ENCODE data around the gene ZNF592. TPM values are rescaled to one million over a fixed set of nuclear protein-coding genes. Genes with fewer than 3 reads are reported as not detected.

The ZNF592 gene
- total RNA-seq, 1 donor from 2014 or later = 36.1 TPM

- no peaks in the 10 kb centered on the region for H3K27me3 ChIP-seq
- intact Hi-C loops (cut with DNase I) = no loop called here
- peaks cover 29 to 36% of the 10 kb centered on the region in 2 donors for H3K36me3 ChIP-seq
- H3K9me3 ChIP-seq = no peaks in the 10 kb centered on the region
- TF ChIP-seq, protein P1, sequence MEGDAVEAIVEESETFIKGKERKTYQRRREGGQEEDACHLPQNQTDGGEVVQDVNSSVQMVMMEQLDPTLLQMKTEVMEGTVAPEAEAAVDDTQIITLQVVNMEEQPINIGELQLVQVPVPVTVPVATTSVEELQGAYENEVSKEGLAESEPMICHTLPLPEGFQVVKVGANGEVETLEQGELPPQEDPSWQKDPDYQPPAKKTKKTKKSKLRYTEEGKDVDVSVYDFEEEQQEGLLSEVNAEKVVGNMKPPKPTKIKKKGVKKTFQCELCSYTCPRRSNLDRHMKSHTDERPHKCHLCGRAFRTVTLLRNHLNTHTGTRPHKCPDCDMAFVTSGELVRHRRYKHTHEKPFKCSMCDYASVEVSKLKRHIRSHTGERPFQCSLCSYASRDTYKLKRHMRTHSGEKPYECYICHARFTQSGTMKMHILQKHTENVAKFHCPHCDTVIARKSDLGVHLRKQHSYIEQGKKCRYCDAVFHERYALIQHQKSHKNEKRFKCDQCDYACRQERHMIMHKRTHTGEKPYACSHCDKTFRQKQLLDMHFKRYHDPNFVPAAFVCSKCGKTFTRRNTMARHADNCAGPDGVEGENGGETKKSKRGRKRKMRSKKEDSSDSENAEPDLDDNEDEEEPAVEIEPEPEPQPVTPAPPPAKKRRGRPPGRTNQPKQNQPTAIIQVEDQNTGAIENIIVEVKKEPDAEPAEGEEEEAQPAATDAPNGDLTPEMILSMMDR (IDR thresholded peaks at IDR 0.05) = no peak
- H3K4me3 ChIP-seq = no peak overlapping the region
- H3K4me1 ChIP-seq = peaks cover 17 to 46% of the 10 kb centered on the region in 2 donors
- H3K27ac ChIP-seq = peak overlapping the region in 1 of 2 donors; percentile 97
- peak in 1 of 2 donors; percentile 31 for DNase-seq (ENCODE audit: low spot score in 2 of 2)
These were observed 87.4 kb downstream of the ZNF592 start for GRCh38 chr15:84835661-84836337.

DNA sequence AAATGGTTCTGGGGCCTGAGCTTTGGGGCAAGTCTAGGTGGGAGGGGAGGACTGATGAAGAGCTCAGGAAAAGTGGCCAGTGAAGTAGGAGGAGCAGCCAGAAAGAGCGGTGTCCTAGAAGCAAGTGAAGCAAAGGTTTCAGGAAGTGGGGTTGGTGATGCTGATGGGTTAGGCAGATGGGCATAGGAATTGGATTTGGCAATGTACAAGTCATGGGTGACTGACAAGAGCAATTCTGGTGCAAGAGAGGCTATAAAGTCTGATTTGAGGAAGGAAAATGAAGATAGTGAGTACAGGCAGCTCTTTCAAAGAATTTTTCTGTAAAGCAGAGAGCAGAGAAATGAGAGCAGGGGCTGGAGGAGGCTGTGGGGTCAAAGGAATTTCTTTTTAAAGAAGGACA lies 88.5 kb downstream of the ZNF592 start:
- Histone ChIP-seq H3K36me3 (peaks cover 29 to 36% of the 10 kb centered on the region in 2 donors), H3K27me3 (no peaks in the 10 kb centered on the region), H3K4me3 (no peak overlapping the region), H3K4me1 (peaks cover 20 to 52% of the 10 kb centered on the region in 2 donors), H3K27ac (peak overlapping the region; percentile 28 to 97), H3K9me3 (no peaks in the 10 kb centered on the region)
- DNase-seq (ENCODE audit: low spot score in 2 of 2) = peak in 1 of 2 donors; percentile 18
- intact Hi-C loops (cut with DNase I) = no loop called here
- TF ChIP-seq, protein P1 (IDR thresholded peaks at IDR 0.05) = no peak

- Histone ChIP-seq H3K36me3 (peaks cover 18 to 24% of the 10 kb centered on the region in 2 donors), H3K27me3 (no peaks in the 10 kb centered on the region), H3K9me3 (no peaks in the 10 kb centered on the region), H3K4me3 (no peak overlapping the region), H3K4me1 (peaks cover 16 to 46% of the 10 kb centered on the region in 2 donors), H3K27ac (peak overlapping the region; percentile 97)
- intact Hi-C loops (cut with DNase I) = loop anchor here (1.0 to 5.0 kb wide), 3 partner anchors 22 to 88 kb away; partner anchors contain the start of gene ALPK3
- DNase-seq (ENCODE audit: low spot score in 2 of 2) = no peak
- TF ChIP-seq, protein P1 (IDR thresholded peaks at IDR 0.05) = no peak
These were observed 91.3 kb downstream of the ZNF592 start for GRCh38 chr15:84839714-84840113.

GRCh38 chr15:84840255-84840654 lies 91.9 kb downstream of the ZNF592 start:
- intact Hi-C loops (cut with DNase I) = loop anchor here (1.0 to 5.0 kb wide), 3 partner anchors 23 to 87 kb away; partner anchors contain the start of gene ALPK3
- no peaks in the 10 kb centered on the region for H3K27me3 ChIP-seq
- TF ChIP-seq, protein P1 (IDR thresholded peaks at IDR 0.05) = no peak
- H3K4me3 ChIP-seq = no peak overlapping the region
- peaks cover 16 to 46% of the 10 kb centered on the region in 2 donors for H3K4me1 ChIP-seq
- peaks cover 13 to 18% of the 10 kb centered on the region in 2 donors for H3K36me3 ChIP-seq
- H3K9me3 ChIP-seq = no peaks in the 10 kb centered on the region
- DNase-seq (ENCODE audit: low spot score in 2 of 2) = peak in 1 of 2 donors; percentile 71
- H3K27ac ChIP-seq = peak overlapping the region; percentile 97

GRCh38 chr15:84840741-84841429 lies 92.5 kb downstream of the ZNF592 start:
- H3K4me1 ChIP-seq = peaks cover 16 to 46% of the 10 kb centered on the region in 2 donors

More at GRCh38 chr15:84840741-84841429, 92.5 kb downstream of the ZNF592 start:
- TF ChIP-seq, protein P1 (IDR thresholded peaks at IDR 0.05) = no peak
- peak; percentile 83 to 96 for DNase-seq (ENCODE audit: low spot score in 2 of 2)
- Histone ChIP-seq H3K9me3 (no peaks in the 10 kb centered on the region), H3K27me3 (no peaks in the 10 kb centered on the region), H3K36me3 (peaks cover 7 to 18% of the 10 kb centered on the region in 2 donors), H3K4me3 (peak overlapping the region in 1 of 2 donors; percentile 9), H3K27ac (peak overlapping the region; percentile 97)
- intact Hi-C loops (cut with DNase I) = loop anchor here (1.0 to 5.0 kb wide), 3 partner anchors 24 to 86 kb away; partner anchors contain the start of gene ALPK3
